HUDEP-2 (cell line): Measurements from ENCODE around the gene ARHGAP9.
A peak's percentile ranks its signal among the peaks of the same experiment; 100 is the strongest.

Experiments used
- DNase-seq, 76 experiments: peaks; one replicate each; lab custom pipeline; 2025; ENCODE audit not compliant: unreplicated experiment in 76 of 76; lab: John Stamatoyannopoulos, UW

ARHGAP9 gene

DNA sequence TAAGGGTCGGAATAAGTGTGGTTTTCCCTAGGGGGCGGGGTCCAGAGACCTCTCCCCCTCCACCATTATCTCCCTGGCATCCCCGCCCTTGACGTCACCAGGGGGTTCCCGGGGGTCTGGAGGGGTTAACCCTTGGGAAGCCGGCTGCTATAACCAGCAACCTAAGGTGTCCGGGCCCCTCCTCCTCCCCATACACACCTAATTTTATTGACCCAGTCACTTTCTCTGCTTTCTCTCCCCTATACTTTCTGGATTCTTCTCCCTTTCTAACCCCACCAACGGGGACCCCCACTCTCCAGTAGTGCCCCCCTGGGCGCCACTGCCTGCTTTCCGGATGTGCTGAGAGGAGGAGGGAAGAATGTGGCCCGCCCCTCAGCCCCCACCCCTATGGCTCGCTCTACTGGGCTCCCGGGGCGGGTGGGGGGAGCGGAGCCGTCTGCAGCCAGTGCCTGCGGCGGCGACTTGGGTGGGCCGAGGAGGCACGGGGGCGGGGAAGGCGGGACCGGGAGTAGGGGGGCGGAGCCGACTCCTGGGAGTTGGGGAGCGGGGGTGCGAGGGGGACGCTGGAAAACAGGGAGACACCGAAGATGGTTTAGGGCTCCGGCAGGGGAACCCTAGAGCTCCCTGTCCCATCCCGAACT, 18.3 kb downstream of the ARHGAP9 start:
- peak in 11 of 76 experiments; percentile 6 to 28 (median 17) for DNase-seq

DNA sequence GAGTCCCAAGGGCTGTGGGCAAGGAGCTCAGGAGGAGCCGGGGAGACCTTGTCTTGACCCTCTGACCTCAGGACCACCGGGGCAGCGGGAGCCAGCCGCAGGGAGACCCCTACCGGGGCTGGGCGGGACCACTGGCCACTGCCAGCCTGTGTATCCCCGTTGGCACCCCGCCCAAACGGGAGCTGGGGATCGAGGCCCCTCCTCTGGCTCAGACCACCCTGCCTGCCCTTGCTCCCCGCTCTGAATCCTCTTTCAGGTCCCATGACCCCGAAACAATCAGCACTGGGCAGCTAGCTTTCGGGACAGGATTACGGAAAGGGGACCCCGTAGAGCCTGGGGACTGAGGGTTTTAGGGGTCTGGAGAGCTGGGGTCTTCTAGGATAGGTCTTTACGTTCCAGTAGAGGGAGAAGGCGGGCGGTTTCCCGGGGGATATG, 18.8 kb downstream of the ARHGAP9 start:
- DNase-seq: no peak

DNA sequence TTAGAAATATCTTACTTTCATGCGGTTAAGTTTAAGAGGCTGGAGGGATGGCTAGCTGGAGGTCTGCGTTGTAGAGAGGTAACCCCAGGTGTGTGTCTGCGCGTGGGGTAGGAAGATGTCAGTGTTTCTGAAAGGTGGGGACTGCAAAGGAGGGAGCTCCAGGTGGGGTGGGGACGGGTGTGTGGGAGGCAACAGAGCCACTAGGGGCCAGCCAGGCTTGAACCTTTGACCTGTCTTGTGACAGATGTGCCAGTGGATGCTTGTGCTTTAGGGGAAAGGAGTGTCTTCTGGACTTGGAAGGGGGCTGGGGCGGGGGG, 19.2 kb downstream of the ARHGAP9 start:
- no peak for DNase-seq

DNA sequence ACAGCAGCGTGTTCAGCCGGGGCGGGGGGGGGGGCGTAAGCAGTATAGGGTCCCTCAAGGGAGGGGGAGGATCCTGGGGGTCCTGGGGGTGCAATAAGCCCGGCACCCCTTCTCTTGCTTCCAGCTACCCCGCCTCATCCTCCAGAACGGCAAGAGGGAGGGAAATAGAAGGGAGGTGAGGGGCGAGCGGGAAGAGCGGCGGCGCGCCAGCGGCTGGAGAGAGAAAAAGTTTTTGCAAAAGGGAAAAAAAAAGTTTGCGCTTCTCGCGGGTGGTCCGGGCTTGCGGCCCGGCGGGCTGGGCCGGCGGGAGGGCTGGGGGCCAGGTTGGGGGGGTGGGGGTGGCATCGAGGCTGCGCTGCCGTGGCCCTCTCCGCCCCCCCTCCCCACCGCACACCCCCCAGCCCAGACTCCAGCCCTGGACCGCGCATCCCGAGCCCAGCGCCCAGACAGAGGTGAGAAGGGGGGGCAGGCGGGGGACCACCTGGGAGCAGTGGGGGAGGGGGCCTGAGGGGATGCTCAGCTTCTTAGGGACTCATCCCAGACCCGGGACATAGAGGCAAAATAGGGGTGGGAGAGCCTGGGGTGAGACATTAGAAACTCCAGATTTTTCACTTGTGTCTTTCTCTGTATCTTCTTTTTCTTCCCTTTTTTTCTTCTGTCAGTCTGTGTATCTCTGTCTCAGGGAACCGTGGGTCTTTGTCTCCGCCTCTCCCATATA, 19.8 kb downstream of the ARHGAP9 start, which contains the start of gene GLI1:
TSS of gene GLI1 (plus strand) at position 36 of the 718 bp plus-strand sequence. CDS start 3,907 bp downstream, outside the sequence.
- no peak for DNase-seq

DNA sequence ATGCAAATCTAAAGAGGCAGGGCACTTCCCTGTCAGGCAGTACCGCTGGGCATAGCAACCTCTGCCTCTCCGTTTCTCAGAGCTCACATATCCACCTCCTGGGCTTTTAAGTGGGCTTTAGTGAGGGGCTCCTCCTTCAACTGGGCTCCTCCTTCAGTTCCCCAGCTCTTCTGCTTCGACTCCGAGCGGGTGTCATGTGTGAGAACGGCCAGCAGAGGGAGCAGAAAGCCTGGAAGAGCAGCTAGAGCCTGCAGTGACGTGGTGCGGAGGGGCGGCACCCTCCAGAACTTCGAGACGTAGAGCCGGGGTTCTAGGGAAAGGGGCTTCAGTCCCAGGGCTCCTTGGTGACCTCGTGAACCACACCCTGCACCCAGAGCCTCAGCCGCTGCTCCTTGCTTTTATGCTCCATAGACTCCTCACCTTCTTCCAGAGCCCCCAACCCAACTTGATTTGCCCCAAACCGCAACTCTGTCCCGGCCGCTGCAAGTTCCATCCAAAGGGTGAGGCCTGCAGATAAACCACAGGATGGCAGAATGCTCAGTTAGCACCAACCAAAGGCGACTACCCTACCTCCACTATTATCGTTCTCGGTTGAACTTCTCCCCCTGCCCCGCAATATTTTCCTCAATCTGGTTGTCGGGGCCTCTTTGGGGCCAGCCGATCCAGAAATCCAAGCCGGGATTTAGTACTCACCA, 20.5 kb downstream of the ARHGAP9 start:
- DNase-seq: peak in 73 of 76 experiments; percentile 47 to 93 (median 80)

DNA sequence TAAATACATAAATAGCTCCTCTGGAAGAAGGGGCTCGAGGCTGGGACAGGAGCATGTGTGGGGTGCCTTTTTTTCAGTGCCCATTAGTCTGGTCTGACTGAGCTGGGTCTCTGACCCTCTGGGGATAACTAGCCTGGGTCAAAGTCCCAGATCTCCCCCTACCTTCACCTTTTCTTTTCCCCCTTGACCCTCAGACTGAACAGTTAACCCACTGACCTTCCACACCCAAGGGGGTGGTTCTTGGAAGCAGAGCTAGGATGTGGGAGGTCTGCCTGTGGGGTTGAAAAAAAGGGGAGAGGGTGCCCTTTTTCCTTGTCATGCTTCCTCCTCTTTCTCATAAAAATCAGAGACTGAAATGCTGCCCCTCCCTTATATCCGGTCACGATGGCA, 21.0 kb downstream of the ARHGAP9 start:
- DNase-seq: no peak

DNA sequence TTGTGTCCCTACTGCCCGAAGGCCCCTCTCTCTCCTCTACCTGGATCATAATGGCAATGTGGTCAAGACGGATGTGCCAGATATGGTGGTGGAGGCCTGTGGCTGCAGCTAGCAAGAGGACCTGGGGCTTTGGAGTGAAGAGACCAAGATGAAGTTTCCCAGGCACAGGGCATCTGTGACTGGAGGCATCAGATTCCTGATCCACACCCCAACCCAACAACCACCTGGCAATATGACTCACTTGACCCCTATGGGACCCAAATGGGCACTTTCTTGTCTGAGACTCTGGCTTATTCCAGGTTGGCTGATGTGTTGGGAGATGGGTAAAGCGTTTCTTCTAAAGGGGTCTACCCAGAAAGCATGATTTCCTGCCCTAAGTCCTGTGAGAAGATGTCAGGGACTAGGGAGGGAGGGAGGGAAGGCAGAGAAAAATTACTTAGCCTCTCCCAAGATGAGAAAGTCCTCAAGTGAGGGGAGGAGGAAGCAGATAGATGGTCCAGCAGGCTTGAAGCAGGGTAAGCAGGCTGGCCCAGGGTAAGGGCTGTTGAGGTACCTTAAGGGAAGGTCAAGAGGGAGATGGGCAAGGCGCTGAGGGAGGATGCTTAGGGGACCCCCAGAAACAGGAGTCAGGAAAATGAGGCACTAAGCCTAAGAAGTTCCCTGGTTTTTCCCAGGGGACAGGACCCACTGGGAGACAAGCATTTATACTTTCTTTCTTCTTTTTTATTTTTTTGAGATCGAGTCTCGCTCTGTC, 22.8 kb downstream of the ARHGAP9 start:
- DNase-seq: no peak

DNA sequence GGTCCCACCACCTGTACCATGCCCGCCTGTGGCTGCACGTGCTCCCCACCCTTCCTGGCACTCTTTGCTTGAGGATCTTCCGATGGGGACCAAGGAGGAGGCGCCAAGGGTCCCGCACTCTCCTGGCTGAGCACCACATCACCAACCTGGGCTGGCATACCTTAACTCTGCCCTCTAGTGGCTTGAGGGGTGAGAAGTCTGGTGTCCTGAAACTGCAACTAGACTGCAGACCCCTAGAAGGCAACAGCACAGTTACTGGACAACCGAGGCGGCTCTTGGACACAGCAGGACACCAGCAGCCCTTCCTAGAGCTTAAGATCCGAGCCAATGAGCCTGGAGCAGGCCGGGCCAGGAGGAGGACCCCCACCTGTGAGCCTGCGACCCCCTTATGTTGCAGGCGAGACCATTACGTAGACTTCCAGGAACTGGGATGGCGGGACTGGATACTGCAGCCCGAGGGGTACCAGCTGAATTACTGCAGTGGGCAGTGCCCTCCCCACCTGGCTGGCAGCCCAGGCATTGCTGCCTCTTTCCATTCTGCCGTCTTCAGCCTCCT, 23.4 kb downstream of the ARHGAP9 start:
- DNase-seq: peak in 32 of 76 experiments; percentile 5 to 54 (median 25)

DNA sequence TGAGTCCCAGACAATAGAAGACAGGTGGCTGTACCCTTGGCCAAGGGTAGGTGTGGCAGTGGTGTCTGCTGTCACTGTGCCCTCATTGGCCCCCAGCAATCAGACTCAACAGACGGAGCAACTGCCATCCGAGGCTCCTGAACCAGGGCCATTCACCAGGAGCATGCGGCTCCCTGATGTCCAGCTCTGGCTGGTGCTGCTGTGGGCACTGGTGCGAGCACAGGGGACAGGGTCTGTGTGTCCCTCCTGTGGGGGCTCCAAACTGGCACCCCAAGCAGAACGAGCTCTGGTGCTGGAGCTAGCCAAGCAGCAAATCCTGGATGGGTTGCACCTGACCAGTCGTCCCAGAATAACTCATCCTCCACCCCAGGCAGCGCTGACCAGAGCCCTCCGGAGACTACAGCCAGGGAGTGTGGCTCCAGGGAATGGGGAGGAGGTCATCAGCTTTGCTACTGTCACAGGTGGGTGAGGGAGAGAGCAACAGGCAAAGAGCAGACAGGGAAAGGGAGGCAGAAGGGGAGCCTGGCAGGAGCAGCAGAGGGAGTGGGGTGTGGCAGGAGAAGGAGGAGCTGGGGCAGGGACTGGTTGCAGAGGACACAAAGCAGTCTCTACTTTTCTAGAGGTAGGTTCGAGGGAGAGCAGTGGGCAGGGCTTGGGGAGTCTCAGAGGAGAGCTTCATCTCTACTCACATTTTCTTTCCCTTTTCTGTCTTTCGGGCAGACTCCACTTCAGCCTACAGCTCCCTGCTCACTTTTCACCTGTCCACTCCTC, 24.1 kb downstream of the ARHGAP9 start:
- peak in 2 of 76 experiments; percentile 5 to 32 for DNase-seq

DNA sequence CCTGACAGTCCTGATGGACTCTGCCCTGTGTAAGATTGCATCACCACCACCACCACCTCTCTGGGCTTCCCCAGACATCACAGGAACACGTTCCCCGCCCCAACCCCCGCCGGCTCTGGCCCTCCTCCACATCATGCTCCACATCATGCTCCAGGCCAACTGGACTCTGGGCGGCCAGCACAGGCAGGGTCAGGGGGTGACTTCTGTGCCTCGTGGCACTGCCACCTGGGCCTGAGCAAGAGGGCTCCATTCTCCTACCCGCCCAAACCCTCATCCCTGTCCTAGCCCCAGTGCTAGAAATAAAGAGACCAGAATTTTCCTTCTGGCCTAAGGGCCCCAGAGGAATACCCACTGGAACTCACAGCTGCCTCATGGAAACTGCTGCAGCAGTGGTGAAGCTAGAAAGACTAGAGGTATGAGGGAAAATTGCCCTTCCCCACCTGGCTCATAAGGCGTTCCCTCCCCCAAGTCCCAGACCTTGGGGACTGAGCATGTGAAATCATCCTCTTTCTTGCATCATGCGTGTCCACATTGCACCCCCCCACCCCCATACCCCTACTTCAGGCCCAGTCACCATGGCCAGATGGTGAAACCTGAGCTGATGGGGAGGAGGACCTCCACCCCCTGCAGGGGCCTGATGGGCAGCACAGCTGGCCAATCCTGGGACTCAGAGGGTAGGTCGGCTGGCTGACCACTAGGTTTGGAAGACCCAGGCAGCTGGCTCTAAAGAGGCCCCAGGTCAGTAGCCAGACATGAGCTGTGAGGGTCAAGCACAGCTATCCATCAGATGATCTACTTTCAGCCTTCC, 24.9 kb downstream of the ARHGAP9 start, which contains the start of gene INHBE:
TSS of gene INHBE (plus strand) at position 742 of the 808 bp plus-strand sequence. CDS start 230 bp downstream, outside the sequence.
- DNase-seq: peak in 3 of 76 experiments; percentile 15 to 23 (median 22)

DNA sequence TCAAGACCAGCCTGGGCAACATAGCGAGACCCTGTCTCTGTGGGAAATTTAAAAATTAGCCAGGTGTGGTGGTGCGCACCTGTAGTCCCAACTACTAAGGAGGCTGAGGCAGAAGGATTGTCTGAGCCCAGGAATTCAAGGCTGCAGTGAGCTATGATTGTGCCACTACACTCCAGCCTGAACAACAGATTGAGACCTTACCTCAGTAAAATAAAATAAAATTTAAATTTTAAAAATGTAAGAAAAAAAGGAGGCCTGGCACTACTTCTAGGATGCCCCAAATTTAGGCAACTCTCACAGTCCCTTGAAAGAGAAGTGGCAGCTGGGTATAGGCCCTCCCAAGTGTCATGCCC, 25.5 kb downstream of the ARHGAP9 start:
- DNase-seq: no peak

DNA sequence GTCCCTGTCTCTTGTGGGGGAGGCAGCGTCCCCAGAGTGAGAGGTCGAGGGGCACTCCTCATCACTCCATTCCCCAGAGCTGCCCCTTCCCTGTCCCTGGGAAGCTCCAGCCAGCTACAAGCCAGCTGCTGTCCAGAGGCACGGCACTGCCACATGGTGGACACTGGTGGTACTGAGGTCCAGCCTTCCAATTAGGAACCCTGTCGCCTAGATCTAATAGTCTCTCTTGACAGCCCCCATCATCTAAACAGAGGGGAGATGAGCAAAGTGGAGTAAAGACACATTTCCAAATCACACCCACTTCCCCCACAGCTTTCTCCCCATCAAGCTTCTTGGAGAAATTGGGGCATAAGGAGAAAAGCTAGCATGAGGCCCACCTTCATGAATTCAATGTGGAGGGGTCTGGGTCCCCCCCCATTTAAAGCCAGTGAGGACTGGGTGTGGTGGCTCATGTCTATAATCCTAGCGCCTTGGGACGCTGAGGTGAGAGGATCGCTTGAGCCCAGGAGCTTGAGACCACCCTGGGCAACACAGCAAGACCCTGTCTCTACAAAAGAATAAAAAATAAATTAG, 26.6 kb downstream of the ARHGAP9 start:
- DNase-seq: peak in 49 of 76 experiments; percentile 3 to 73 (median 46)

DNA sequence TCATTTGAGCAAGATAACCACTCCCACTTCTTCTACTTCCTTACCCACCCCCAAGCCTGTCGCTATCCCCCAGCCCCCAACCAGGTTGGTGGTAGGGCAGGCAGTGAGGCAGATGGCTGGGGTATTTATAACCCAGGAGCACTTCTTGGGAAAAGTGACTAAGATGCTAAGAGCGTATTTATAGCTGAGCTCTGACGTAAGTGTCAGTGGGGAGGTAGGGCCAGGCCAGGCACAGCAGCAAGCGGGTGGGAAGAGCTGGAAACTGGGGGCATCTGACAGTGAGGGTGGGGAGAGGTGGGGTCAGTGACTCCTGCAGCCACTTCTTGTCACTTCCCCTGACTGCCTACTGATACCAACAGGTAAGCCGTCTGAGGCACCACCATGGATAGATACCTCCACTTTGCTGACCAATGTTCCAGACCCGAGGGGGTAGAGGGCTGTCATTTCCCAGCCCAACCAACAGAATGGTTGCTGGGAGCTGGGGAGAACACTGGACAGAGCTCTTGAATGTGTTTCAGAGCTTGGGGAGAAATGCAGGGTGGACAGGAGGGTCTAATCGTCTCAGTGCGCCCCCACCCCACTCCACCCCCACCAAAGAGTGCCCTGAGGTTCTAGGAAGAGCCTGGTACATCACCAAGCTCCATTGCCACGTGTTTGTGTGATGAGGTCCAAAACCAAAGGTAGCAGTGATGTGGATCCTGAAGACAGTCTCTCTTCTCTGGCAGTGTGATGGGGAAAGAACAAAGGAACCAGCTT, 27.3 kb downstream of the ARHGAP9 start:
- no peak for DNase-seq

DNA sequence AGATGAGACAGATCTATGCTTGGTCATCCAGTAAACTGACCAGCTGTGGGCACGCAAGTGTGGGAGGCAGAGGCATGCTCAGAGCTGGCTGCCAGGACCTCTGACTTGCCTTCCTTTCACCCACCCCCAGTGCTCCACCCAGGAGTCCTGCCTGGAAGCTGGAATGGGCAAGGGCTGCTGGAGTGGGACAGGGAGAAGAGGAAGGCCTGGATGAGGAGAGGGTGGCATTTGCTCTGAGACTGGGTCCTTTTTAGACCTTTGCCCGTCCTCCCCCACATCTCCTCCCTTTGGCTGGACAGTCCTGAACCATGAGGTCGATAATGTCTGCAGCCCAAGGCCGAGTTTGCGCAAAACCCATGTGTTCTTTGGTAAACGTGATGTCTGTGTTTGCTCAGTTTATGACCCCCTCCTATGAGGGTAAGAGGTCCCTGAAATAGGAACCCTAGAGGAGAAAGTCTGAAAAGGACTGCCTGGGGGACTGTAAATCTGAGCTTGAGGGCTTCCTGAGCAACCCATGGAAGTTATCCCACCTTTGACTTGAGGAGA, 28.4 kb downstream of the ARHGAP9 start:
- DNase-seq: no peak

DNA sequence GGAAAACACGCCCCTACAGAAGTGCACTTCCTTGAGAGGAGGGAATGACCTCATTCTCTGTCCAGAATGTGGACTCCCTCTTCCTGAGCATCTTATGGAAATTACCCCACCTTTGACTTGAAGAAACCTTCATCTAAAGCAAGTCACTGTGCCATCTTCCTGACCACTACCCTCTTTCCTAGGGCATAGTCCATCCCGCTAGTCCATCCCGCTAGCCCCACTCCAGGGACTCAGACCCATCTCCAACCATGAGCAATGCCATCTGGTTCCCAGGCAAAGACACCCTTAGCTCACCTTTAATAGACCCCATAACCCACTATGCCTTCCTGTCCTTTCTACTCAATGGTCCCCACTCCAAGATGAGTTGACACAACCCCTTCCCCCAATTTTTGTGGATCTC, 29.6 kb downstream of the ARHGAP9 start:
- DNase-seq: no peak

DNA sequence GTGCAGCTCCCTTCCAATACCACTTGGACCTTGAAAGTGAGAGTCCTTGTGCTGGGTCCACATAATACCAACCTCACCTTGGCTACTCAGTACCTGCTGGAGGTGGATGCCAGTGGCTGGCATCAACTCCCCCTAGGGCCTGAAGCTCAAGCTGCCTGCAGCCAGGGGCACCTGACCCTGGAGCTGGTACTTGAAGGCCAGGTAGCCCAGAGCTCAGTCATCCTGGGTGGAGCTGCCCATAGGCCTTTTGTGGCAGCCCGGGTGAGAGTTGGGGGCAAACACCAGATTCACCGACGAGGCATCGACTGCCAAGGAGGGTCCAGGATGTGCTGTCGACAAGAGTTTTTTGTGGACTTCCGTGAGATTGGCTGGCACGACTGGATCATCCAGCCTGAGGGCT, 30.3 kb downstream of the ARHGAP9 start:
- DNase-seq: no peak

DNA sequence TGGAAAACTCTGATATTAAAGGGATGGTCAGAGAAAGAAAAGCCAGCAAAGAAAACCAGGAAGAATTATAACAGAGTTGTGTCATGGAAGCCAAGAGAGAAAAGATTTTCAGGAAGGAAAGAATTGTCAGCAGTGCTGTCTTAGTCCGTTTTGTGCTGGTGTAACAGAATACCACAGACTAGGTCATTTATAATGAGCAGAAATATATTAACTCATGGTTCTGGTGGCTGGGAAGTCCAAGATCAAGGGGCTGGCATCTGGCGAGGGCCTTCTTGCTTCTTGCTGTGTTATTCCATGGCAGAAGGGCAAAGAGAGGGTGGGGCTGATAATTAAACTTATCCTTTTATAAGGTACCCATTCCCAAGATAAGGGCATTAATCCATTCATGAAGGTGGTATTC, 31.0 kb downstream of the ARHGAP9 start:
- DNase-seq: no peak
